ENCODE results near the gene SERBP1. TPM values are rescaled to one million over a fixed set of nuclear protein-coding genes. Genes with fewer than 3 reads are reported as not detected.
A peak's percentile ranks its signal among the peaks of the same experiment; 100 is the strongest.

The SERBP1 gene
- total RNA-seq, 2 experiments from 2014 or later: 270 to 410 TPM

DNA sequence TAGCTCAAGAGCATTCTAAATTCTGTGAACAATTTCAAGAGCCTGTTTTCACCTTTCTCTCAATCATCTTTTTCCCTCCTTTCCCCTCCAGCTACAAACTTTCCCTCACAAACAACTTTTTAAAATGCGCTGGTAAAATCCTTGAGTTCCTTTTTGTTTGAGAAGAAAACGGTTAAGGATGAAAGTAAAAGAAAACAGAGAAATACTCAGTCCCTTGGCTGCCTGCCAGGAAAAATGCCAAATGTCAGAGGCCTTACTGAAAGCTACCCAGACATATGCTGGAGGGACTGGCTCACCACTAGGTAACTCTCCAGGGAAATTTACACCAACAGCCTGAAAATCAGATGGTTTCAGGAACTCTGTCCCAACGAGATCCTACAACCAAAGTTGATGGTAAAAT, 11.0 kb upstream of the SERBP1 start:
- Histone ChIP-seq H3K27ac (ENCODE audit: low read depth, low read length, poor library complexity, severe bottlenecking) (no peak overlapping the region), H3K36me3 (ENCODE audit: insufficient read depth, low read length) (no peaks in the 10 kb centered on the region), H3K79me2 (ENCODE audit: insufficient read depth, low read depth, low read length) (no peaks in the 10 kb centered on the region), H4K20me1 (ENCODE audit: insufficient read depth, low read length) (no peaks in the 10 kb centered on the region), H3K4me1 (ENCODE audit: insufficient read depth, low read length, poor library complexity, severe bottlenecking) (peaks cover 9% of the 10 kb centered on the region), H3K4me3 (ENCODE audit: low read depth, low read length, poor library complexity, severe bottlenecking) (no peak overlapping the region), H3K4me2 (ENCODE audit: low read length) (no peak overlapping the region), H3K9me2 (ENCODE audit: insufficient read depth, low read length) (no peaks in the 10 kb centered on the region), H3K9me3 (ENCODE audit: low read length) (no peaks in the 10 kb centered on the region), H2AFZ (ENCODE audit: low read length) (no peak overlapping the region)
- DNase-seq (ENCODE audit: low spot score): peak; percentile 22
- TF ChIP-seq EZH2phosphoT487 (IDR thresholded peaks at IDR 0.05; ENCODE audit: borderline replicate concordance, low read depth, low read length): no peak
- TF ChIP-seq, protein P1, sequence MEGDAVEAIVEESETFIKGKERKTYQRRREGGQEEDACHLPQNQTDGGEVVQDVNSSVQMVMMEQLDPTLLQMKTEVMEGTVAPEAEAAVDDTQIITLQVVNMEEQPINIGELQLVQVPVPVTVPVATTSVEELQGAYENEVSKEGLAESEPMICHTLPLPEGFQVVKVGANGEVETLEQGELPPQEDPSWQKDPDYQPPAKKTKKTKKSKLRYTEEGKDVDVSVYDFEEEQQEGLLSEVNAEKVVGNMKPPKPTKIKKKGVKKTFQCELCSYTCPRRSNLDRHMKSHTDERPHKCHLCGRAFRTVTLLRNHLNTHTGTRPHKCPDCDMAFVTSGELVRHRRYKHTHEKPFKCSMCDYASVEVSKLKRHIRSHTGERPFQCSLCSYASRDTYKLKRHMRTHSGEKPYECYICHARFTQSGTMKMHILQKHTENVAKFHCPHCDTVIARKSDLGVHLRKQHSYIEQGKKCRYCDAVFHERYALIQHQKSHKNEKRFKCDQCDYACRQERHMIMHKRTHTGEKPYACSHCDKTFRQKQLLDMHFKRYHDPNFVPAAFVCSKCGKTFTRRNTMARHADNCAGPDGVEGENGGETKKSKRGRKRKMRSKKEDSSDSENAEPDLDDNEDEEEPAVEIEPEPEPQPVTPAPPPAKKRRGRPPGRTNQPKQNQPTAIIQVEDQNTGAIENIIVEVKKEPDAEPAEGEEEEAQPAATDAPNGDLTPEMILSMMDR (conservative IDR thresholded peaks at IDR 0.05; ENCODE audit: low read length): no peak
- POLR2A ChIA-PET: interaction anchor here (0.5 to 3.4 kb wide), 4 partner anchors 10 to 312 kb away, joined by 4 to 18 read pairs (median 6); no protein-coding TSS in a partner anchor
- intact Hi-C loops (cut with micrococcal nuclease; ENCODE audit: unreplicated experiment): no loop called here
- CTCF ChIA-PET (ENCODE audit: unreplicated experiment): no interaction called here
- no TSS peak for BruUV-seq (replicated peaks)

DNA sequence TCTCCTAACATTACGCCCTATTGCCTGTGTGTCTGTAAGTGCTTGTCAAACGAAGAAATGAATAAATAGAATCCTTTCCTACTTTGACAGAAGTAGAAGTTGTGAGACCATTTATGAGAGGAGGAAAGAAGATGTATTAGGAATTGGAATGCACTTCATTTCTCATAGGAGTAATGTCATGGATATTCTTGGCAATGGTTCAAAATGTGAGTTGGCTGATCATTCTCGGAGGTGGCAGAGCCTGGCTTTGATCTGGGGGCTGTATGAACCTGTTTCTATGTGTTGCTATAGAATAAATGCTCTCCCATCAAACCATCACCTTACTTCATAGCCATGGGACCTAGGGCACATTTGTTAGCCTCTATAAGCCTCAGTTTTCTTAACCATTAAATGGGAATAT, 10.1 kb upstream of the SERBP1 start:
- BruUV-seq (replicated peaks): no TSS peak
- no peak overlapping the region for H3K4me2 ChIP-seq (ENCODE audit: low read length)
- no peaks in the 10 kb centered on the region for H3K9me2 ChIP-seq (ENCODE audit: insufficient read depth, low read length)
- no peak for TF ChIP-seq EZH2phosphoT487 (IDR thresholded peaks at IDR 0.05; ENCODE audit: borderline replicate concordance, low read depth, low read length)
- TF ChIP-seq, protein P1 (conservative IDR thresholded peaks at IDR 0.05; ENCODE audit: low read length): no peak
- H3K36me3 ChIP-seq (ENCODE audit: insufficient read depth, low read length): no peaks in the 10 kb centered on the region
- H4K20me1 ChIP-seq (ENCODE audit: insufficient read depth, low read length): no peaks in the 10 kb centered on the region
- ChIA-PET POLR2A (interaction anchor here (1.2 to 3.4 kb wide), 3 partner anchors 9 to 662 kb away, joined by 3 to 18 read pairs (median 6); no protein-coding TSS in a partner anchor), CTCF (ENCODE audit: unreplicated experiment) (no interaction called here)
- H3K9me3 ChIP-seq (ENCODE audit: low read length): no peaks in the 10 kb centered on the region
- no peak overlapping the region for H3K4me3 ChIP-seq (ENCODE audit: low read depth, low read length, poor library complexity, severe bottlenecking)
- peaks cover 6% of the 10 kb centered on the region for H3K4me1 ChIP-seq (ENCODE audit: insufficient read depth, low read length, poor library complexity, severe bottlenecking)
- intact Hi-C loops (cut with micrococcal nuclease; ENCODE audit: unreplicated experiment): no loop called here
- no peaks in the 10 kb centered on the region for H3K79me2 ChIP-seq (ENCODE audit: insufficient read depth, low read depth, low read length)
- DNase-seq (ENCODE audit: low spot score): no peak
- H3K27ac ChIP-seq (ENCODE audit: low read depth, low read length, poor library complexity, severe bottlenecking): no peak overlapping the region
- no peak overlapping the region for H2AFZ ChIP-seq (ENCODE audit: low read length)

DNA sequence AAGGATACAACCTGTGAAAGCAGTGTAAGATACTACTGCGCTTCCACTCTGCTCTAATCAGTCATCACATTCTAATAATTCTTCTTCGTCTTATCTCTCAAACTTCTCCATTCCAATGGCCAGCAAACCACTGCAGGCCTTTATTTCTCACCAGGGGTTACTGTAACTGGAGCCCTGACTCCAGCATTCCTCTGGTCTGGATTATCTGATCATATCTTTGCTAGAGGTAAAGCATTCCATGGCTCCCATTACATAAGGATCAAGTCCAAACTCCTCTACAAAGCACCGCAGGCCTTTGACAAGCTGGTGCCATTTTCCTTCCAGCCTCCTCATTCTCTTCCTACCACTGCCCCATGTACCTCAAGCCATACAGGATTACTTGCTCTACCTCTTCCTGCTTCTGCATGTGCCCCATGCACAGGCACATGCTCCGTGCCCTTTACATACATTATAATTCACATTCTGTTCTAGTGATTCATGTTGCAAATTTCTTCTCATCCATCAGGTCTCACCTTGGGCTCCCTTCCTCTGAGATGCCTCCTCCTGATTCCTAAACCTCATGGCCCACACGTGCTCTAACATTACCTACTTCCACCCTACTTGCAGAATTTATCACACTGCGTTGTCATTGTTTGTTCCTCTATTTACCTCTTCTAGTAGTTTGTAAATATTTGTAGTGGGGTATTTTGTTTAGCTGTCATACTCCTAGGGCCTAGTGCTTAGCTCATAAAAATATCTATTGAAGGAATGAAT, 9.3 kb upstream of the SERBP1 start:
- DNase-seq (ENCODE audit: low spot score): no peak
- Histone ChIP-seq H3K9me3 (ENCODE audit: low read length) (no peaks in the 10 kb centered on the region), H3K4me3 (ENCODE audit: low read depth, low read length, poor library complexity, severe bottlenecking) (no peak overlapping the region), H3K36me3 (ENCODE audit: insufficient read depth, low read length) (no peaks in the 10 kb centered on the region), H3K27ac (ENCODE audit: low read depth, low read length, poor library complexity, severe bottlenecking) (no peak overlapping the region), H2AFZ (ENCODE audit: low read length) (no peak overlapping the region), H3K4me1 (ENCODE audit: insufficient read depth, low read length, poor library complexity, severe bottlenecking) (peaks cover 6% of the 10 kb centered on the region), H3K4me2 (ENCODE audit: low read length) (no peak overlapping the region), H4K20me1 (ENCODE audit: insufficient read depth, low read length) (no peaks in the 10 kb centered on the region), H3K9me2 (ENCODE audit: insufficient read depth, low read length) (no peaks in the 10 kb centered on the region), H3K79me2 (ENCODE audit: insufficient read depth, low read depth, low read length) (no peaks in the 10 kb centered on the region)
- ChIA-PET CTCF (ENCODE audit: unreplicated experiment) (no interaction called here), POLR2A (interaction anchor here (0.6 to 3.4 kb wide), 5 partner anchors 8 to 661 kb away, joined by 3 to 18 read pairs (median 3); no protein-coding TSS in a partner anchor)
- TF ChIP-seq, protein P1 (conservative IDR thresholded peaks at IDR 0.05; ENCODE audit: low read length): no peak
- no peak for TF ChIP-seq EZH2phosphoT487 (IDR thresholded peaks at IDR 0.05; ENCODE audit: borderline replicate concordance, low read depth, low read length)
- intact Hi-C loops (cut with micrococcal nuclease; ENCODE audit: unreplicated experiment): loop anchor here (10.0 kb wide), 1 partner anchor 1165 kb away; no protein-coding TSS in a partner anchor
- no TSS peak for BruUV-seq (replicated peaks)
